ENCODE data around the gene ZSCAN30.
A peak's percentile ranks its signal among the peaks of the same experiment; 100 is the strongest.

The ZSCAN30 gene

DNA sequence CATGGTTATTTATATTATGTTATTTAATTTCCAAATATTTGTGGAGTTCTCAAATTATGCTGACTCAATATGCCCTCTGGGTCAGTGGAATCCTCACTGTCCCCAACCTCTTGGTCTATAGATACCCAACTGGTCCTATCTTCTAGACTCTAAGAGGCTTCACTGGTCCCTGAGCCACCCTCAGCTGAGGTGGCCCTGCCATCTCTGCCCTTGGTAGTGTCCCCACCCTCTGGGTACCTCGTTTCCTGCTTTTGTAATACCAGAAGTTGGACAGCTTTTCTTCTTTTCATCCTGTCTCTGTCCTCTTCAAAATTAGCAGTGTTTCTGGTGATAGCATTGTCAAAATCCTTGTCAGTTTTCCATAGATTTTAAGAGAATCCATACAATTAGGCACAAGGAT lies 11.9 kb downstream of the ZSCAN30 start:
- no peak for DNase-seq

DNA sequence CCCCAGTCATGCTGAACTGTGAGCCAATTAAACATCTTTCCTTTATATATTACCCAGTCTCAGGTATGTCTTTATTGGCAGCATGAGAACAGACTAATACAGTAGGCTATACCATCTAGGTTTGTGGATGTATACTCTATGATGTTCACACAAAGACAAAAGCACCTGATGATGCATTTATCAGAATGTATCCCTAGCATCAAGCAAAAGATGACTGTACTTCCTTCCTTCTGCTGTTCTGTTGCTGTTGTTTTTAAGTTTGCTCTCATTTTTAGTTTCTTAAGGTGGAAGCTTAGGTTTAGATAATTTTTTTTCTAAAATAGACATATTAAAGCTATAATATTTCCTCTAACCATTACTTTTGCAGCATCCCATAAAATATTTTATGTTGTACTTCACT lies 12.4 kb downstream of the ZSCAN30 start:
- no peak for DNase-seq

DNA sequence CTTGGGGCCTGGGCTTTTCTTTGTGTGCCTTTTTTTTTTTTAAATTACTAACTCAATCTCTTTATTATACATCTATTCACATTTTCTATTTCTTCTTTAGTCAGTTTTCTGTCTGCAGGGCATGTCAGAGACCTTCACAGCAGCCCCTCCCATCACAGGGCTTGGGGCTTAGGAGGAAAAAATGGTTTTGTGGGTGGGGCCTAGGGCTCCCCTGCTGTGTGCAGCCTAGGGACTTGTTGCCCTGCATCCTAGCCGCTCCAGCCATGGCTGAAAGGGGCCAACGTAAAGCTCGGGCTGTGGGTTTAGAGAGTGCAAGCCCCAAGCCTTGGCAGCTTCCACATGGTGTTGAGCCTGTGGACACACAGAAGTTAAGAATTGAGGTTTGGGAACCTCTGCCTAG lies 13.8 kb downstream of the ZSCAN30 start:
- no peak for DNase-seq

DNA sequence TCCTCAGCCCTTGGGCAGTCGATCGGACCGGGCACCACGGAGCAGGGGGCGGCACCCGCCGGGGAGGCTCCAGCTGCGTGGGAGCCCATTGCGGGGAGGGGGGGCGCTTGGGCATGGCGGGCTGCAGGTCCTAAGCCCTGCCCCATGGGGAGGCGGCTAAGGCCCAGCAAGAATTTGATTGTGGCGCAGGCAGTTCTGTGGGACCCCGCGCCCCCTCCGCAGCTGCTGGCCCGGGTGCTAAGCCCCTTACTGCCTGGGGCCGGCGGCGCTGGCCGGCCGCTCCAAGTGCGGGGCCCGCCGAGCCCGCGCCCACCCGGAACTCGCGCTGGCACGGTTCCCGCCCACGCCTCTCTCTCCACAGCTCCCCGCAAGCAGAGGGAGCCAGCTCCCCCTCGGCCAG lies 18.4 kb downstream of the ZSCAN30 start:
- no peak for DNase-seq

DNA sequence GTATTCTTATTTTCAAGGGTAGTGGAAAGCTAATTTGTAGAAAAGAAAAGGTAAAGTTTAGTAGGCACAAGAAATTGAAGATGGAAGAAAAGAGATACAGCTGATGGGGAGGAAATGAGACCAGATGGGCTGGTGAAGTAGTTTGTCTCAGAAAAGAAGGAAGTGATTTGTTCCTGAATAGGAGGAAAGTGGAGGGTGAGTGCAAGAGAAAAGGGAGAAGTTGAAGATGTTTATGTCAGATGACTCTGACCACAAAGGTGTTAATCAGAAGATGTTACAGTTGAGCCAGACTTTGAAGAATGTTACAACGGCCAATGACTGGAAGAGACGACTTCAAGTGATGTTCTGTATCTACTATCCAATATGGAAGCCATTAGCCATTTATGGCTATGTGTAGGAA lies 21.2 kb downstream of the ZSCAN30 start:
- DNase-seq = no peak

DNA sequence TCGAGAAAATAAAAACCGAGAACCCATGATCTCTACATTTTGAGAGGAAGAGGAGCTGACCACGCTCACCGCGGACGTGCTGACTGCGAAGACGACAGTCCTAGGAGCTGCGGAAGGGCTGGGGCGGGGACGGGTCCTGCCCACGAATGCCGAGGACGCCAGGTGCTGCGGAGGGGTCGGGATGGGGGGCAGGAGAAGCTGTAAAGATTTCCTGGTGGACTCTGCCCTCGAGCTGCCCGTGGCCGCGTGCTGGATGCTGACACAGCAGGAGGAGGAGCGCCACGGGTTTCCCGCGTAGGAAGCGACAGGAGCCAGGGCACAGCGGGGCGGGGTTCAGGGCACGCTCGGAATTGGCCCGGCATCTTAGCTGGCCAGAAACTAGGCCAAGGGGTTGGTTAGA lies 22.2 kb downstream of the ZSCAN30 start:
- DNase-seq = no peak

DNA sequence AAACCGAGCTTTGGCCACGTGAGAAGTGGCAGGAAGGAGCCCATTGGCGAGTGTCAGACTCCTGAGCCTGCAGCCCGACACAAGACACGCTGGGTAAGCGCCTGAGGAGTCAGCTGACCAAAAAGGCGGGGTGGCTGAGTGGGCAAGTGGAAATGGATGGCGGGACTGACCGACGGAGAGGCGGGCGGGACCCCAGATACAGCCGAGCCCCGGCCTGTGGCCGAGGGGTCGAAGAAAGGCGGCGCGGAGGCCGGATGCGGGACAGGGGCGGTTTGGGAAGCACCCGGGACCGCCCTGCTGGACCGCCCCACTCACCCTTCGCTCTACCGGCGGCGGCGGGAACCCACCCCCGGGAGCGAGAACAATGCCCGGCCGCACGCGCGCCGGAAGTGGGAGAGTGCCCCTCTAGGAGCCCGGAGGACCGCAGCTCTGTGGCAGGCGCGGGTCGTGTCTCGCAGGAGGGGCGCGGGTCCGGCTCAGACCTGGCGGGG lies 22.8 kb downstream of the ZSCAN30 start:
- peak; percentile 53 for DNase-seq

DNA sequence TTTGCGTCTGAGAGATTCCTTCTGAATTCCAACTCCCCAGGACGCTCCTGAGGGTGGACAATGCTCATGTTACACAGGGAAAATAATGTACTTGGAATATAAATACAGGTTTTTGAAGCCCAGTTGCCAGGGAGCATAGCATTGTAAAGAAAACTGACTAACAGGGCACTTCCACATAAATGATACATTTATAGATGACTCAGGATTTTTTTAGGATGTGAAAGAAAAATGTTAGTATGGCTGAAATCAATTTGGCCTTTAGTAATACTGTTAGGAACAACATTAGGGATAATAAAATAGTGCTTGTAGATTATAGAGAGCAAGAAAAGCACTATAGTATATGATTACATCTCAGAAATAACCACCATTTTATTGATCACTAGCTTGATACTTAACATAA lies 25.6 kb downstream of the ZSCAN30 start:
- DNase-seq = no peak

DNA sequence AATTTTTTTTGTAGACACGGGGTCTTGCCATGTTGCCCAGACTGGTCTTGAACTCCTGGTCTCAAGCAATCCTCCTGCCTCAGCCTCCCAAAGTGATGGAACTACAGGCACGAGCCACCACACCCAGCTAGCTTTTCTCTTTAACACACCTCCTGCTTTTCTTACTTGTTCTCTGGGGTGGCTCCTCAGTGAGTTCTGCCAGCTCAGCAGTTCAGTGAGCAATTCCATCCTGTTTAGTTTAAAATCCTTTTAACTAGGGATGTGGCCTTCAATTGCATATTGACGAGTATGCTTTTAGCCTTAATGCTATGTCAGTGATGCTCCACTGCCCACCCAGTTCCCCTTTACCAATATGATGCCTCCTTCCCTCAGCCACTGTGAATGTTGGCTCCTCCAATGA lies 33.1 kb downstream of the ZSCAN30 start:
- DNase-seq = no peak

DNA sequence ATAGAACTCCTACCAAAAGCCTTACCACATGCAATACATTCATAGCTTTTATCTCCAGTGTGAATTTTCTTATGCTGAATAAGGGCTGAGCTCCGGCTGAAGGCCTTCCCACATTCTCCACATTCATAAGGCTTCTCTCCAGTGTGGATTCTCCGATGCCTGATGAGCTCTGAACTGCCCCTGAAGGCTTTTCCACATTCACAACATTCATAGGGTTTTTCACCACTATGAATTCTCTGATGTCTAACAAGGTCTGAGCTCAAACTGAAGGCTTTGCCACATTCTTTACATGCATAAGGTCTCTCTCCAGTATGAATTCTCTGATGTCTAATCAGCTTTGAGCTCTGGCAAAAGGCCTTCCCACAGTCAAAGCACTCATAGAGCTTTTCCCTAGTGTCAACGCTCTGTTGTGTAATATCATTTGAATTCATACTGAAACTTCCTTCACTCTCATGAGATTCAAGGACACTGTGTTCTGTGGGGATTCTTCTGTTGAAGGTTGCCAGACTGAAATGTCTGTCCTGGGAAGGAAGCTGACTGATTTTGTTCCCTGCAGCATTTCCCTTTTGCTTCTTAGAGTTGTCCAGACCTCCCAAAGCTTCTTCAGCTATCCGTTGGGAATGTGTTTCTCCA lies 36.3 kb downstream of the ZSCAN30 start:
- DNase-seq = no peak

DNA sequence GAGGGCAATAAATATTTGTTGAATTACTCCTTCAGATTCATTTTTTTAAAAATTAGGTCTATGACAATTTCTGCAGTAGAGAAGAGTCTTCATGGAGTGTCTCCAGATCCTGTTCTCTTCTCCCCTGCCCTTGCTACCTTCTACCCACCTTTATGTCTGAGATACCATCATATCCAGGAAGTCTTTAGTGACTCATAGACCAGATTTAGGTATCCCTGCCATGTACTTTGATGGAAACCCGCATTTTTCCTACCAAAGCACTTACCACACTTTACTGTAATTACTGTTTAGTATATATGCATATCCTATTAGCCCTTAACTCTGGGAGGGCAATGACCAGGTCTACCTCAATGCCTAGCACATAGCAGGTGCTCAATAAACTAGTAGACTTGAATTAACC lies 37.6 kb downstream of the ZSCAN30 start:
- DNase-seq = no peak

DNA sequence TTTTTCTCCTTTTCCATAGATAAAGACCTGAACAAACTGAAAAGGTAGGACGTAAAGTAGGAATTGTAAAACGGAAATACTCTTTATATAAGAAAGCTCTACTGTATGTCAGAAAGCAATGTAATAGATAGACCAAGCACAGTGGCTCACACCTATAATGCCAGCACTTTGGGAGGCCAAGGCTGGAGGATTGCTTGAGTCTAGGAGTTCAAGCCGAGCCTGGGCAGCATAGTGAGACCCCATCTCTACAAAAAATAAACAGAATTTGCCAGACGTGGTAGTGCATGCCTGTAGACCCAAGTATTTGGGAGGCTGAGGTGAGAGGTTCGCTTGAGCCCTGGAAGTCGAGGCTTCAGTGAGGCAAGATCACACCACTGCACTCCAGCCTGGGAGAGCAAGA lies 41.6 kb downstream of the ZSCAN30 start:
- DNase-seq = no peak

DNA sequence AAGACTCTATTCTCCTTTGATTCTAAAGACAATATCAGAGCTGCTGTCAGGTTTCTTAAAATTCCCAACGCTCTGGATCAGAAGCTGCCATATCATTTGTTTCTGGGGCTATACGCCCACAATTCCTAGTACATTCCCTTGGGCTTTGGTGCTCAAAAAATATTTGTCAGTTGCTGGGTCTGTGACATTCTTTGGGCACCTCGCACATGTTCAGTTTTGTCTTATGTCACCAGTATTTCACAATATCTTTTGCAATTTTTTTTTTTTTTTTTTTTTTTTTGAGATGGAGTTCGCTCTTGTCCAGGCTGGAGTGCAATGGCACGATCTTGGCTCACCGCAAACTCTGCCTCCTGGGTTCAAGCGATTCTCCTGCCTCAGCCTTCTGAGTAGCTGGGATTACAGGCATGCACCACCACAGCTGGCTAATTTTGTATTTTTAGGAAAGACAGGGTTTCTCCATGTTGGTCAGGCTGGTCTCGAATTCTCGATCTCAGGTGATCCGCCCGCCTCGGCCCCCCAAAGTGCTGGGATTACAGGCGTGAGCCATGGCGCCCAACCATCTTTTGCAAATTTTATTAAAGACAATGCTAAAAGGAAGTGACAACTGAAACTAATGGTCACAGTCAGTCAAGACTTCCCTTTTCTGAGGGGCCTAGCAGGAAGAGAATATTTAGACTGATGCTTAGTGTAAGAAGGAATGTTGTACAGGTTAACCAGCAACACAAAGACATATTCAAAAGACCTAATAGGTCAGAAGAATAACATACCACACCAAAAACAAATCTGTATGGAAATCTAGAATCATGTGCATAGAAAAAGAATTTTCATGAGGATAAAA lies 42.4 kb downstream of the ZSCAN30 start:
- no peak for DNase-seq

DNA sequence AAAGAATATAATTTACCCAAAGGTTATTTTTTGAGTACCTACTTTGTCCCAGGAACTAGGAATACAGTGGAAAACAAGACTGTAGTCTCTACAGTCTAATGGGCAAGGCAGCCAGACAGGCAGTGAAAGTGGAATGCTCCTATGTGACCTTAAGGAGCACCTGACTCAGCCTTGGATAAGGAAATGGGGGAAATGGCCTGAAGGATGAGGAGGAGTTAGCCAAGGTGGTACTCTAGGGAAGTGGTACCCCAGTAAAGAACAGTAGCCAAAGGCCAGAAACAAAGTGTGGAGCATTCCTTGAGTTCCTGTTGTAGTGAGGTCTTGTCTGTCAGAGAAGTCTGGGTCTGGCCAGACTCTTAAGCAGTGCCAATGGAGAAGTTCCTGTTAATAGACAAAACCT lies 43.2 kb downstream of the ZSCAN30 start:
- DNase-seq = no peak

DNA sequence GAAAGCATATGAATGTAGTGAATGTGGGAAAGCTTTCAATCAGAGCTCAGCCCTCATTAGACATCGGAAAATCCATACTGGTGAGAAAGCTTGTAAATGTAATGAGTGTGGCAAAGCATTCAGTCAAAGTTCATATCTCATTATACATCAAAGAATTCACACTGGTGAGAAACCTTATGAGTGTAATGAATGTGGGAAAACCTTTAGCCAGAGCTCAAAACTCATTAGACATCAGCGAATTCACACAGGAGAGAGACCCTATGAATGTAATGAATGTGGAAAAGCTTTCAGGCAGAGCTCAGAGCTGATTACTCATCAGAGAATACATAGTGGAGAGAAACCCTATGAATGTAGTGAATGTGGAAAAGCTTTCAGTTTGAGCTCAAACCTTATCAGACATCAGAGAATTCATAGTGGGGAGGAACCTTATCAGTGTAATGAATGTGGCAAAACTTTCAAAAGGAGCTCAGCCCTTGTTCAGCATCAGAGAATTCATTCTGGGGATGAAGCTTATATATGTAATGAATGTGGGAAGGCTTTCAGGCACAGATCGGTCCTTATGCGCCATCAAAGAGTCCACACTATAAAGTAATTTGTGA lies 44.2 kb downstream of the ZSCAN30 start:
- DNase-seq = no peak

DNA sequence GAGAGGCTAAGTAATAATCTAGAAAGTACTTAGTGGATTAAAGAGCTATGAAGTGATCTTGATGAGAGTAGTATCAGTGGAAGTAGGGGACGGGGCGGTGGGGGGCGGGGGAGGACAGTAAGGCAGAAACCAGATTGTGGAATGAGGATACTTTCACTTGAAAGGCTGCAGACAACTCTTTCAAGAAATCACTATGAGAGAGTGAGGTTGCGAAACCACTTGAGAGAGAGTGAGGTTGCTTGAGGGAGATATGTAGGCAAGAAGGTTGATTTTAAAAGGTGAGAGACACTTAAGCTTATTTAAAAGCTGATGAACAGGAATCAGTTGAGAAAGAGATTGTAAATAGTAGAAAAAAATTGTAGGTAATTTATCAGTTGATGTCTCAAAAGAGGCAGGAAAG lies 45.4 kb downstream of the ZSCAN30 start:
- DNase-seq = no peak

DNA sequence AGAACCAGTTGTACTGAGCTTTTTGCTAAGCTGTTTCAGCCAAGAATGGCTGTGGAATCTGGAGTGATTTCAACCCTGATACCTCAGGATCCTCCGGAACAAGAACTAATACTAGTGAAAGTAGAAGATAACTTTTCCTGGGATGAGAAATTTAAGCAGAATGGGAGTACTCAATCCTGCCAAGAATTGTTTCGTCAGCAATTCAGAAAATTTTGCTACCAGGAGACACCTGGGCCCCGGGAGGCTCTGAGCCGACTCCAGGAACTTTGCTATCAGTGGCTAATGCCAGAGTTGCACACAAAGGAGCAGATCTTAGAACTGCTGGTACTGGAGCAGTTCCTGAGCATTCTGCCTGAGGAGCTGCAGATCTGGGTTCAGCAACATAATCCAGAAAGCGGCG lies 47.6 kb downstream of the ZSCAN30 start:
- no peak for DNase-seq

DNA sequence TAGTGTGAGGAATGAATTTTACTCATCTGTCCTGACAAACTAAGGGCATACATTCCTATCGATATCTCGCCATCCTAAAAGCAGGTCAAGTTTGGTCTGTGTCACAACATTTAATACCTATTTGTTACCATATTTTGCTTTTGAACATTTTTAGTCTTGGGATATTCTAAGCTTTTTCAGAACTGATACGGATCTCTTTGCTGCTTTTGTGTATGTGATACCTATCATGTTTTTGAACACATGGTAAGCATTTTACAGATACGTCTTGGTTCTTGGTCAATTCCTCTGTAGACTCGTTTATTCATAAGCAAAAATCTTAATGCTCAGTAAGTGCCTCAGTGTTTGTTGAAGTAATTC lies 48.6 kb downstream of the ZSCAN30 start:
- DNase-seq = no peak

DNA sequence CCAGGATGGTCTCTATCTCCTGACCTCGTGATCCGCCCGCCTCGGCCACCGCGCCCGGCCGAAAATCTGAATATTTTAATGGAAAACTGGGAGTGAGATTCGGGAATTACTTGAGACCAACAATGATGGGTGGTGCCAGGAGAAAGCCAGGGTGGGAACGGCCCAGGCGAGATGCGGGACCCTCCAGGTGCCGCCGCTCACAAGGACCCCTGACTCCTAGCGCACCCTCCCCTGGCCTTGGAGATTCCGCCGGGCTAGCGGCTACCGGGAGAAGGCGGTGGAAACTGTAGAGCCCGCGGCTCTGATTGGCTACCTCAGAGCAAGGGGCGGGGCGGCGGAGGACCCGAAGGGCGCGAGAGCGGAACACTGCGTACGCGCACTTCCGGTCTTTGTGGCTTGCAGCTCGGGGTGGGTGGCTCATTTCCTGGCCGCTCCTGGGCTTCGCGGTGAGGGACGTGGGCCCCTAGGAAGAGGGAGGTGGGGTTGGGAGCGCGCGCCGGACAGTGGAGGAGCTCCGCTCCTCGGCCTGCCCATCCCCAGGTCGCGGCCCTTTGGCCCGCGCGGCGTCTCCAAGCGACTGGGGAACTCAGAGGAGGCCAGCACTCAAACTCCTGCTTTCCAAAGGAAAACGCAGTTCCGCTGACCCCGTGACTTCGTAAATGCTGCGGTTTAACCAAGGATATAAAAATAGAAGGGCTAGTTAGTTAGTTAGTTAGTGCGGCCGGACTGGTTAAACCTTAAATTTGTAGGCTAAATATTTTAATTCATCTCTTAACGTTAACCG lies 49.2 kb downstream of the ZSCAN30 start, which contains the start of gene ZNF397:
Gene ZNF397, plus strand, starts transcription at position 371 of the 784 bp plus-strand sequence. CDS start 1,437 bp downstream, outside the sequence.
- peak; percentile 94 for DNase-seq

DNA sequence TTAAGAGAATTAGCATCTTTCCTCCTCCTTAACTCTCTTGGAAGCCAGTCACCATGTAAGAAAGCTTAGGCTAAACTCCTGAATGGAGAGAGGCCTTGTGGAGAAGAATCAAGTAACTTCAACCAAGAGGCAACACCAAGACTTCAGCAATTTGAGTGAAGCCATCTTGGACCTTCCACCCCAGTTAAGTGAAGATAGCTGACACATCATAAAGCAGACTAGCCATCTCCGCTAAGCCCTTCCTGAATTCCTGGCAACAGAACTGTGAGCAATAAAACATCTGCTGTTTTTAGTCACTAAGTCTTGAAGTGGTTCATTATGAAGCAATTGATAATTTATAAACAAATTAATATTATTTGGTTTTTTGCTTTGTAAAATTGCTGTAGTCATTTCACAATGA lies 50.7 kb downstream of the ZSCAN30 start:
- no peak for DNase-seq

DNA sequence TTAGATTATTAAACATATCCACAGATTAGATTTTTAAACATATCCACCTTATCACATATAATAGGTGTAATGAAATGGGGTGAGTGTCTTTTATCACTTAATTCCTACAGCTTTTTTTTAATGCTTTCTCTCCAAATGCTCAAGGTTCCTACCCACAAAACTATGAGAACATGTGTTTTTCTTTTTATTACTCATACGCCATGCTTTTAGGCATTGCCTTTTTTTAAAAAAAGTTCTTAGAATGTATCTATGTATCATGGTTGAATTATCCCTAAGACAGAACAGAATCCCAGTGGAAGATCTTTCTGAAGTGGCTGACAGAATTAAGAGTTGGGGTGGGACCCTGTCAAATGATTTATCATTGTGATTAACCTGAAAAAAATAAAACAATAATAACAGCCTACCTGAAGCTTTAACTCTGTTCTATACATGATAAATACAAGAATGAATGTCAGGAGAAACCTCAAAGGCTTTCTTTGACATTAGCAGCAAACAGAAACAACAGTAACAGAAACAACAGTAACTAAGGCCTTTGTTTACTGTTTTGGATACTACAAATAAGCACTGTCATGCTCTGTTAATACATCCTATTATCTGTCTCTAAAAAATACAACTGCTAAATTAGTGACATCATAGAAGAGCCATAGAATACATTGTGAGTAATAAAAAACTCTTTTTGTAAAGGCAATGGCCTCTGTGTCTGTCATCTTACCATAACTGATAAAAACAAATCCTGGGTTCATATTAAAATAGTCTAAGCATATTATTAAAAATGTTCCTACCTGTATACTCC lies 53.3 kb downstream of the ZSCAN30 start:
- DNase-seq = no peak

DNA sequence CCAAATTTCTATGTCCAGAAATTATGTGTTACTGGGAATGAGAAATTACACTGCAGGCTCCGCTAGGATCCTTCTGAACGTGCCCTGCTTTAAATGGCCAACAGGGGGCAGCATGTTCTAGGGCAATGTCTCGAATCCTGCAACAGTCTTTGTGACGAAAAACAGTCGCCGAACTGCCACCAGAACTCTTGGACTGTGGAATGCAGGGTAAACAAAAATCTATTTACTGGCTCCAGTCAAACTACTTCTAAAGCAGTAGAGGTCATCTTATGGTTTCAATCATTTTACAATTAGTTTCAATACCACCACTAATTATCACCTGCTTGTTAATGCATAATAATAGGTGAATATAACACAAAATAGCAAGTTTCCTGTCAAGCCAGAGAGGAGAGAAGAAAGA lies 59.0 kb downstream of the ZSCAN30 start:
- DNase-seq = peak; percentile 70
